MCF 10A (cell line): ENCODE measurements around the gene GEMIN7. TPM values are rescaled to one million over a fixed set of nuclear protein-coding genes. Genes with fewer than 3 reads are reported as not detected.
"Not testable (repeated sequence)": the region's sequence is repeated elsewhere in the genome, so short reads cannot be mapped to it uniquely, and the experiment has no call there.

Experiments
- BruUV-seq: library from RNA; stranded (reverse); fragments of 400-500 nt; replicated peaks from 2 replicates; lab custom pipeline; 2021; lab: Mats Ljungman, UMichigan
- CTCF ChIA-PET: fragments of 300-600 bp; sonication (Branson Sonifier 250); formaldehyde crosslinking; extraction: SDS; loops from one replicate; lab custom pipeline; 2021; ENCODE audit warnings: antibody characterized with exemption, inconsistent platforms; lab: Yijun Ruan, JAX
- POLR2A ChIA-PET: fragments of 300-600, 350-650 bp; sonication (Branson Sonifier 250); formaldehyde crosslinking; extraction: SDS; loops from one replicate; lab custom pipeline; 2020; ENCODE audit warnings: antibody characterized with exemption, inconsistent platforms; lab: Yijun Ruan, JAX
- DNase-seq: peaks from one replicate; pipeline ENCODE4 v3.0.0-alpha.2; 2018; ENCODE audit not compliant: unreplicated experiment
- H3K27ac Mint-ChIP-seq: one replicate; pipeline ENCODE4 v1.8.0; 2022; ENCODE audit warnings: mild to moderate bottlenecking, low read depth, mixed read lengths; ENCODE audit not compliant: unreplicated experiment
- H3K27me3 Mint-ChIP-seq: one replicate; pipeline ENCODE4 v1.8.0; 2022; ENCODE audit warnings: mixed read lengths; ENCODE audit not compliant: insufficient read depth, unreplicated experiment
- H3K36me3 Mint-ChIP-seq: one replicate; pipeline ENCODE4 v1.8.0; 2022; ENCODE audit warnings: mild to moderate bottlenecking, moderate library complexity, mixed read lengths; ENCODE audit not compliant: insufficient read depth, unreplicated experiment
- H3K4me1 Mint-ChIP-seq: one replicate; pipeline ENCODE4 v1.8.0; 2022; ENCODE audit warnings: mixed read lengths; ENCODE audit not compliant: insufficient read depth, unreplicated experiment
- H3K4me3 Mint-ChIP-seq: one replicate; pipeline ENCODE4 v1.8.0; 2022; ENCODE audit warnings: mild to moderate bottlenecking, moderate library complexity, mixed read lengths; ENCODE audit not compliant: unreplicated experiment
- H3K9me3 Mint-ChIP-seq: one replicate; pipeline ENCODE4 v1.8.0; 2022; ENCODE audit warnings: mixed read lengths; ENCODE audit not compliant: unreplicated experiment
- CTCF ChIP-seq: fragments of 200-600 bp; IDR thresholded peaks from one replicate; pipeline ENCODE4 v1.8.0; 2022; ENCODE audit warnings: antibody characterized with exemption, mild to moderate bottlenecking; ENCODE audit not compliant: unreplicated experiment
- intact Hi-C: fragments of 100-400 bp; cut with micrococcal nuclease; formaldehyde crosslinking; loops from 2 replicates; pipeline ENCODE4 v1.14.1; 2022
- total RNA-seq: library from RNA; stranded (reverse); gene quantifications from 2 replicates; pipeline ENCODE4 v1.2.3, GENCODE V29; 2022

Gene GEMIN7
- total RNA-seq, 1 experiment from 2014 or later, result 21.0 TPM

- no TSS peak for BruUV-seq
- Mint-ChIP-seq H3K27ac (no peak overlapping the region), H3K4me1 (no peaks in the 10 kb centered on the region), H3K36me3 (no peaks in the 10 kb centered on the region), H3K4me3 (no peak overlapping the region), H3K9me3 (no peaks in the 10 kb centered on the region), H3K27me3 (no peaks in the 10 kb centered on the region)
- no peak for DNase-seq
- POLR2A ChIA-PET, result interaction anchor here (0.6 kb wide), 1 partner anchor 20 kb away, joined by 3 read pairs; no protein-coding TSS in a partner anchor
- CTCF ChIA-PET, result no interaction called here
- no peak for TF ChIP-seq CTCF
- intact Hi-C loops, result no loop called here
Measured at GRCh38 chr19:45118106-45118505, 39.0 kb downstream of the GEMIN7 start.

GRCh38 chr19:45118591-45119355, 39.7 kb downstream of the GEMIN7 start:
- H3K4me3 Mint-ChIP-seq, H3K4me1 Mint-ChIP-seq, BruUV-seq, H3K36me3 Mint-ChIP-seq, intact Hi-C loops, H3K27me3 Mint-ChIP-seq, H3K27ac Mint-ChIP-seq, H3K9me3 Mint-ChIP-seq, DNase-seq, POLR2A ChIA-PET: not testable (repeated sequence)
- CTCF ChIA-PET, result interaction anchor here (0.6 kb wide), 1 partner anchor 83 kb away, joined by 3 read pairs; no protein-coding TSS in a partner anchor

- Mint-ChIP-seq H3K27ac (no peak overlapping the region), H3K4me3 (no peak overlapping the region), H3K36me3 (no peaks in the 10 kb centered on the region), H3K27me3 (no peaks in the 10 kb centered on the region), H3K9me3 (no peaks in the 10 kb centered on the region), H3K4me1 (peaks cover 6% of the 10 kb centered on the region)
- DNase-seq, result no peak
- no TSS peak for BruUV-seq
- ChIA-PET CTCF (no interaction called here), POLR2A (no interaction called here)
- TF ChIP-seq CTCF, result no peak
- intact Hi-C loops, result no loop called here
Measured at GRCh38 chr19:45119582-45119981, 40.5 kb downstream of the GEMIN7 start.

- ChIA-PET CTCF (no interaction called here), POLR2A (no interaction called here)
- Mint-ChIP-seq H3K9me3 (no peaks in the 10 kb centered on the region), H3K27me3 (no peaks in the 10 kb centered on the region), H3K4me1 (peaks cover 6% of the 10 kb centered on the region), H3K27ac (no peak overlapping the region), H3K4me3 (no peak overlapping the region), H3K36me3 (no peaks in the 10 kb centered on the region)
- intact Hi-C loops, result no loop called here
- no peak for DNase-seq
- no TSS peak for BruUV-seq
- no peak for TF ChIP-seq CTCF
Measured at GRCh38 chr19:45121827-45122345, 42.8 kb downstream of the GEMIN7 start.
